ENCODE measurements around the gene DENND2D. TPM values are rescaled to one million over a fixed set of nuclear protein-coding genes. Genes with fewer than 3 reads are reported as not detected.

DENND2D gene
- total RNA-seq, 2 donors from 2014 or later = 0.89 to 2.6 TPM

DNA sequence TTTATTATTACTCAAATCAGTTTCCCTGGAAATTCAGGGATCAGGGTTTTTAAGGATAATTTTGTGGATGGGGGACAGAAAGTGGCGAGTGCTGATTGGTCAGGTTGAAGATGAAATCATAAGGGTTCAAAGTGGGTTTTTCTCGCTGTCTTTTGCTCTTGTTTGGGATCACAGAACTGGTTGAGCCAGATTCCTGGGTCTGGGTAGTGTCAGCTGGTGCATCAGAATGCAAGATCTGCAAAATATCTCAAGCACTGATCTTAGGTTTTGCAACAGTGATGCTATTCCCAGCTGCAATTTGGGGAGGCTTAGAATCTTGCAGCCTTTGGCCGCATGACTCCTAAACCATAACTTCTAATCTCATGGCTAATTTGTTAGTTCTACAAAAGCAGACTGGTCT is 36.4 kb upstream of the DENND2D start:
- TF ChIP-seq, protein P1, sequence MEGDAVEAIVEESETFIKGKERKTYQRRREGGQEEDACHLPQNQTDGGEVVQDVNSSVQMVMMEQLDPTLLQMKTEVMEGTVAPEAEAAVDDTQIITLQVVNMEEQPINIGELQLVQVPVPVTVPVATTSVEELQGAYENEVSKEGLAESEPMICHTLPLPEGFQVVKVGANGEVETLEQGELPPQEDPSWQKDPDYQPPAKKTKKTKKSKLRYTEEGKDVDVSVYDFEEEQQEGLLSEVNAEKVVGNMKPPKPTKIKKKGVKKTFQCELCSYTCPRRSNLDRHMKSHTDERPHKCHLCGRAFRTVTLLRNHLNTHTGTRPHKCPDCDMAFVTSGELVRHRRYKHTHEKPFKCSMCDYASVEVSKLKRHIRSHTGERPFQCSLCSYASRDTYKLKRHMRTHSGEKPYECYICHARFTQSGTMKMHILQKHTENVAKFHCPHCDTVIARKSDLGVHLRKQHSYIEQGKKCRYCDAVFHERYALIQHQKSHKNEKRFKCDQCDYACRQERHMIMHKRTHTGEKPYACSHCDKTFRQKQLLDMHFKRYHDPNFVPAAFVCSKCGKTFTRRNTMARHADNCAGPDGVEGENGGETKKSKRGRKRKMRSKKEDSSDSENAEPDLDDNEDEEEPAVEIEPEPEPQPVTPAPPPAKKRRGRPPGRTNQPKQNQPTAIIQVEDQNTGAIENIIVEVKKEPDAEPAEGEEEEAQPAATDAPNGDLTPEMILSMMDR (conservative IDR thresholded peaks at IDR 0.05) = no peak
- Mint-ChIP-seq H3K9me3 (peaks cover 3% of the 10 kb centered on the region), H3K4me3 (no peak overlapping the region)

DNA sequence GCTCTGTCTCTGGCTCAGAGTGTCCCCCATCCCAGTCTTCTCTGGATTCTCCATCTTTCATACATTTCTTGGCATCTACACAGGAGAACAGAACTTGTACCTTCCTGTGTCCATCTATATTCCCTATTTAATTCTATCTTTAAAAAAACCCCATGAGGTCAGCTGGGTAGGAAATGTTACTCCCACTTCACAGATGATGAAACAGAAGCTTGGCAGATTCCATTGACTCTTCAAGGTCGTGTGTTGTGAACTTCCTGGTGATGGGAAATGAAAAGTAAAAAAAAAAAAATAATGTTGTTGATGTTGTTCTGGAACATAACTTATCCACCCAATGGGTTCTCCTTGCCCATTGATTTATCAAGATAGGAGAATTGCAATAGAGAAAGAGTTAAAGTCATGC is 35.9 kb upstream of the DENND2D start:
- Mint-ChIP-seq H3K4me1 (peaks cover 20% of the 10 kb centered on the region), H3K36me3 (ENCODE audit: low read depth) (no peaks in the 10 kb centered on the region), H3K9me3 (peaks cover 3% of the 10 kb centered on the region)

More for the DNA sequence above, 36.4 kb upstream of the DENND2D start:
- H3K4me3 ChIP-seq (ENCODE audit: low read length) = no peak overlapping the region
- H3K4me1 Mint-ChIP-seq = peaks cover 20% of the 10 kb centered on the region
- no peak overlapping the region for H3K27ac Mint-ChIP-seq
- H3K4me1 ChIP-seq (ENCODE audit: control insufficient read depth, insufficient read depth, low read length) = peaks cover 3% of the 10 kb centered on the region
- no peak overlapping the region for H3K27ac ChIP-seq (ENCODE audit: low read depth, low read length)
- no peaks in the 10 kb centered on the region for H3K27me3 Mint-ChIP-seq (ENCODE audit: insufficient read depth)
- no peaks in the 10 kb centered on the region for H3K36me3 Mint-ChIP-seq (ENCODE audit: low read depth)
- no peaks in the 10 kb centered on the region for H3K27me3 ChIP-seq (ENCODE audit: control insufficient read depth, insufficient read depth, low read length, poor library complexity, severe bottlenecking)
- DNase-seq = no peak
- no peaks in the 10 kb centered on the region for H3K9me3 ChIP-seq (ENCODE audit: control insufficient read depth, low read length)
- WGBS, 2 experiments (ENCODE audit: insufficient coverage in 1 of 2, insufficient read length in 1 of 2) = 83 to 89% methylated on average over 2 to 3 of the region's 3 CpGs
- H3K9ac ChIP-seq (ENCODE audit: extremely low read depth, low read length, poor library complexity, severe bottlenecking) = no peak overlapping the region
- no peaks in the 10 kb centered on the region for H3K36me3 ChIP-seq (ENCODE audit: control insufficient read depth, insufficient read depth, low read length)

DNA sequence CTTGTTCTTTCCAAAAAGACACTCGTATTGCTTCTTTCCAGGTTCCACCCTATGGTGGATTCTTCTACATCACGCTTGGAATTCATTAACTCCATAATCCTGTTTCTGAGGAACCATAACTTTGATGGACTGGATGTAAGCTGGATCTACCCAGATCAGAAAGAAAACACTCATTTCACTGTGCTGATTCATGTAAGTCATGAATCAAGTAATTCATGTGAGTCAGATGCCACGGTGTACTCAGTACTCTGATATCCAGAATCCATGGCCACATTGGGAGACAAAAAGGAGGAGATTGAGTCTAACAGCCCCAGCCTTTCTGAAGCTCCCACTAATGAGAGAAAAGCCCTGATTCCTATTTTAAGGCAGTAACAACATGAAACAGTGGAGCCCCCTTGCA is 34.4 kb upstream of the DENND2D start:
- H3K9me3 ChIP-seq (ENCODE audit: control insufficient read depth, low read length) = no peaks in the 10 kb centered on the region
- H3K36me3 ChIP-seq (ENCODE audit: control insufficient read depth, insufficient read depth, low read length) = no peaks in the 10 kb centered on the region
- H3K4me1 Mint-ChIP-seq = peaks cover 20% of the 10 kb centered on the region
- H3K4me1 ChIP-seq (ENCODE audit: control insufficient read depth, insufficient read depth, low read length) = peaks cover 3% of the 10 kb centered on the region
- no peaks in the 10 kb centered on the region for H3K27me3 Mint-ChIP-seq (ENCODE audit: insufficient read depth)
- H3K36me3 Mint-ChIP-seq (ENCODE audit: low read depth) = no peaks in the 10 kb centered on the region
- H3K4me3 Mint-ChIP-seq = no peak overlapping the region
- no peak overlapping the region for H3K27ac ChIP-seq (ENCODE audit: low read depth, low read length)
- TF ChIP-seq, protein P1 (conservative IDR thresholded peaks at IDR 0.05) = no peak
- DNase-seq = no peak
- no peak overlapping the region for H3K9ac ChIP-seq (ENCODE audit: extremely low read depth, low read length, poor library complexity, severe bottlenecking)
- 92 to 93% methylated on average over 3 of the region's 3 CpGs for WGBS, 2 experiments (ENCODE audit: insufficient coverage in 1 of 2, insufficient read length in 1 of 2)
- H3K27ac Mint-ChIP-seq = no peak overlapping the region
- H3K9me3 Mint-ChIP-seq = peaks cover 3% of the 10 kb centered on the region
- H3K4me3 ChIP-seq (ENCODE audit: low read length) = no peak overlapping the region
- H3K27me3 ChIP-seq (ENCODE audit: control insufficient read depth, insufficient read depth, low read length, poor library complexity, severe bottlenecking) = no peaks in the 10 kb centered on the region

More for the DNA sequence above, 35.9 kb upstream of the DENND2D start:
- Mint-ChIP-seq H3K27ac (no peak overlapping the region), H3K27me3 (ENCODE audit: insufficient read depth) (no peaks in the 10 kb centered on the region), H3K4me3 (no peak overlapping the region)
- Histone ChIP-seq H3K9ac (ENCODE audit: extremely low read depth, low read length, poor library complexity, severe bottlenecking) (no peak overlapping the region), H3K4me1 (ENCODE audit: control insufficient read depth, insufficient read depth, low read length) (peaks cover 3% of the 10 kb centered on the region), H3K4me3 (ENCODE audit: low read length) (no peak overlapping the region), H3K36me3 (ENCODE audit: control insufficient read depth, insufficient read depth, low read length) (no peaks in the 10 kb centered on the region), H3K9me3 (ENCODE audit: control insufficient read depth, low read length) (no peaks in the 10 kb centered on the region), H3K27ac (ENCODE audit: low read depth, low read length) (no peak overlapping the region), H3K27me3 (ENCODE audit: control insufficient read depth, insufficient read depth, low read length, poor library complexity, severe bottlenecking) (no peaks in the 10 kb centered on the region)
- WGBS, 2 experiments (ENCODE audit: insufficient coverage in 1 of 2, insufficient read length in 1 of 2) = 76% methylated on average over 1 of the region's 1 CpG; no CpG with 5 or more reads in 1 of the 2 experiments
- no peak for DNase-seq
- TF ChIP-seq, protein P1 (conservative IDR thresholded peaks at IDR 0.05) = no peak

All from endodermal cell (in vitro differentiated cells).